ENCODE results near the gene DTX1. TPM values are rescaled to one million over a fixed set of nuclear protein-coding genes. Genes with fewer than 3 reads are reported as not detected.

DTX1 gene
- total and polyA plus RNA-seq, 9 donors, result 1.7 to 5.4 (median 3.6) TPM

GRCh38 chr12:113144806-113145205, 88.3 kb downstream of the DTX1 start:
- WGBS (ENCODE audit: insufficient coverage), result 74% methylated on average over 2 of the region's 5 CpGs
- H3K4me3 ChIP-seq (ENCODE audit: low read length), result no peak overlapping the region
- no peak for DNase-seq
- peaks cover 14% of the 10 kb centered on the region for H3K27me3 ChIP-seq (ENCODE audit: control insufficient read depth, insufficient read depth, low read length)
- H3K9me3 ChIP-seq (replicated peaks; ENCODE audit: control insufficient read depth, low read depth, low read length), result no peaks in the 10 kb centered on the region
- H3K4me1 ChIP-seq (ENCODE audit: control insufficient read depth, insufficient read depth, low read length), result peaks cover 8% of the 10 kb centered on the region
- H3K27ac ChIP-seq (ENCODE audit: low read length), result no peak overlapping the region
- no peaks in the 10 kb centered on the region for H3K36me3 ChIP-seq (ENCODE audit: control insufficient read depth, insufficient read depth, low read length)

- Histone ChIP-seq H3K9me3 (replicated peaks; ENCODE audit: control insufficient read depth, low read depth, low read length) (no peaks in the 10 kb centered on the region), H3K27ac (ENCODE audit: low read length) (no peak overlapping the region), H3K36me3 (ENCODE audit: control insufficient read depth, insufficient read depth, low read length) (no peaks in the 10 kb centered on the region), H3K27me3 (ENCODE audit: control insufficient read depth, insufficient read depth, low read length) (peaks cover 23% of the 10 kb centered on the region), H3K4me3 (ENCODE audit: low read length) (no peak overlapping the region), H3K4me1 (ENCODE audit: control insufficient read depth, insufficient read depth, low read length) (peaks cover 9% of the 10 kb centered on the region)
- DNase-seq, result no peak
- WGBS (ENCODE audit: insufficient coverage), result 58% methylated on average over 3 of the region's 12 CpGs
Observed at GRCh38 chr12:113145720-113146551, 89.4 kb downstream of the DTX1 start.

GRCh38 chr12:113146999-113147398, 90.5 kb downstream of the DTX1 start:
- Histone ChIP-seq H3K9me3 (replicated peaks; ENCODE audit: control insufficient read depth, low read depth, low read length) (no peaks in the 10 kb centered on the region), H3K4me1 (ENCODE audit: control insufficient read depth, insufficient read depth, low read length) (peaks cover 9% of the 10 kb centered on the region), H3K27ac (ENCODE audit: low read length) (no peak overlapping the region), H3K36me3 (ENCODE audit: control insufficient read depth, insufficient read depth, low read length) (no peaks in the 10 kb centered on the region), H3K4me3 (ENCODE audit: low read length) (no peak overlapping the region), H3K27me3 (ENCODE audit: control insufficient read depth, insufficient read depth, low read length) (peaks cover 32% of the 10 kb centered on the region)
- 60% methylated on average over 1 of the region's 2 CpGs for WGBS (ENCODE audit: insufficient coverage)
- no peak for DNase-seq

Other genes starting within 250 kb of the DTX1 start
- gene OAS1, start 149.8 kb upstream of the DTX1 start, total RNA-seq, result 3.6 TPM
- gene OAS1, start 149.8 kb upstream of the DTX1 start, polyA plus RNA-seq (ENCODE audit: insufficient read depth in 1 of 8, insufficient read length in 8 of 8, low replicate concordance in 1 of 8), result 1 to 10 TPM; 1.9 to 3.9 (median 3.2) TPM
- gene OAS3, start 118.3 kb upstream of the DTX1 start, total RNA-seq, result 4.7 TPM
- gene OAS3, start 118.3 kb upstream of the DTX1 start, polyA plus RNA-seq (ENCODE audit: insufficient read depth in 1 of 8, insufficient read length in 8 of 8, low replicate concordance in 1 of 8), result 1 to 10 TPM; 5.3 to 7.6 (median 6.6) TPM
- gene OAS2, start 78.2 kb upstream of the DTX1 start, total RNA-seq, result 1.8 TPM
- gene OAS2, start 78.2 kb upstream of the DTX1 start, polyA plus RNA-seq (ENCODE audit: insufficient read depth in 1 of 8, insufficient read length in 8 of 8, low replicate concordance in 1 of 8), result 1 to 10 TPM; 1.1 to 2.9 (median 2.3) TPM
- gene RASAL1, start 79.0 kb downstream of the DTX1 start, total RNA-seq, result 0.04 TPM
- gene RASAL1, start 79.0 kb downstream of the DTX1 start, polyA plus RNA-seq (ENCODE audit: insufficient read depth in 1 of 8, insufficient read length in 8 of 8, low replicate concordance in 1 of 8), result under 1 TPM in 6 of 8 donors, not detected in 2; 0.04 to 0.17 (median 0.09) TPM
- not detected for gene CFAP73, start 93.0 kb downstream of the DTX1 start, total RNA-seq
- under 1 TPM in 6 of 8 donors, not detected in 2; 0.16 to 0.47 (median 0.18) TPM for gene CFAP73, start 93.0 kb downstream of the DTX1 start, polyA plus RNA-seq (ENCODE audit: insufficient read depth in 1 of 8, insufficient read length in 8 of 8, low replicate concordance in 1 of 8)
- gene DDX54, start 128.7 kb downstream of the DTX1 start, total RNA-seq, result 20.7 TPM
- 10 to 100 TPM; 63.1 to 80.8 (median 73.2) TPM for gene DDX54, start 128.7 kb downstream of the DTX1 start, polyA plus RNA-seq (ENCODE audit: insufficient read depth in 1 of 8, insufficient read length in 8 of 8, low replicate concordance in 1 of 8)
- 12.7 TPM for gene RITA1, start 129.0 kb downstream of the DTX1 start, total RNA-seq
- 10 to 100 TPM in 4 of 8 donors, 1 to 10 TPM in 4; 9.3 to 11.7 (median 10.0) TPM for gene RITA1, start 129.0 kb downstream of the DTX1 start, polyA plus RNA-seq (ENCODE audit: insufficient read depth in 1 of 8, insufficient read length in 8 of 8, low replicate concordance in 1 of 8)
- gene TPCN1, start 164.7 kb downstream of the DTX1 start, total RNA-seq, result 17.1 TPM
- gene TPCN1, start 164.7 kb downstream of the DTX1 start, polyA plus RNA-seq (ENCODE audit: insufficient read depth in 1 of 8, insufficient read length in 8 of 8, low replicate concordance in 1 of 8), result 10 to 100 TPM; 20.0 to 46.1 (median 34.0) TPM